HFF-Myc (cell line): Measurements from ENCODE around the gene MSGN1.

Source experiments
- DNase-seq: peaks from one replicate; pipeline ENCODE4 v3.0.0-alpha.2; 2011; ENCODE audit warnings: low read depth; ENCODE audit errors: extremely low read depth
- H3K4me3 ChIP-seq: replicated peaks from 2 replicates; pipeline ENCODE4 v1.5.1; 2011; ENCODE audit warnings: low read depth, mild to moderate bottlenecking, control low read depth, low read length
- TF ChIP-seq, protein P1 (sequence below): IDR thresholded peaks from 2 replicates; pipeline ENCODE4 v1.5.1; 2012; ENCODE audit warnings: mild to moderate bottlenecking, low read depth, low read length, control low read depth; ENCODE audit errors: missing control alignments

Gene MSGN1

DNA sequence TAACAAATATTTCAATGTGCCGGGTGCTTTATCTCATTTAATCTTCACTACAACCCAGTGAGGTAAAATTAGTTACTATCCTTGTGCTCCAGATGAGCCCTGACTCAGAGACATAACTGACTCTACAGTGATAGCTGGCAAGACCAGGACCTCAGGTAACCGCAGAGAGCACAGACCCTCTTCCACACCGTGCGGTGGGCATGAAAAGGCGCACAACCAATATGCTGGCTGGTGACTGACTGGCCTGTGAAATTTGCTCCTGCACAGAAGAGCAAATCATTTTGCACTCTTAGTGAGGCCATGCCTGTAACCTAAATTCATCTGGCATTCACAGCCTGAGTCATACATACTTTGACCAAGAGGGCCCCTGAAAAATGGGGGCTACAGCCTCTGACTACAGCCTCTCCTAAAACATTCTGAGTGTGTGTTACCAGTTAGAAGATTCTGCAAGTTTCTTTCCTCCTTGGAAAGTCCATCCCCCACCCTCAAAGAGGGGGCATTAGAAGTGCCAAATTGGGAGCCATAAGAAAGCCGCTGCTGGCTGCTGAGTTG is 22.4 kb upstream of the MSGN1 start:
- DNase-seq: no peak
- TF ChIP-seq, protein P1, sequence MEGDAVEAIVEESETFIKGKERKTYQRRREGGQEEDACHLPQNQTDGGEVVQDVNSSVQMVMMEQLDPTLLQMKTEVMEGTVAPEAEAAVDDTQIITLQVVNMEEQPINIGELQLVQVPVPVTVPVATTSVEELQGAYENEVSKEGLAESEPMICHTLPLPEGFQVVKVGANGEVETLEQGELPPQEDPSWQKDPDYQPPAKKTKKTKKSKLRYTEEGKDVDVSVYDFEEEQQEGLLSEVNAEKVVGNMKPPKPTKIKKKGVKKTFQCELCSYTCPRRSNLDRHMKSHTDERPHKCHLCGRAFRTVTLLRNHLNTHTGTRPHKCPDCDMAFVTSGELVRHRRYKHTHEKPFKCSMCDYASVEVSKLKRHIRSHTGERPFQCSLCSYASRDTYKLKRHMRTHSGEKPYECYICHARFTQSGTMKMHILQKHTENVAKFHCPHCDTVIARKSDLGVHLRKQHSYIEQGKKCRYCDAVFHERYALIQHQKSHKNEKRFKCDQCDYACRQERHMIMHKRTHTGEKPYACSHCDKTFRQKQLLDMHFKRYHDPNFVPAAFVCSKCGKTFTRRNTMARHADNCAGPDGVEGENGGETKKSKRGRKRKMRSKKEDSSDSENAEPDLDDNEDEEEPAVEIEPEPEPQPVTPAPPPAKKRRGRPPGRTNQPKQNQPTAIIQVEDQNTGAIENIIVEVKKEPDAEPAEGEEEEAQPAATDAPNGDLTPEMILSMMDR: no peak
- no peak overlapping the region for H3K4me3 ChIP-seq

DNA sequence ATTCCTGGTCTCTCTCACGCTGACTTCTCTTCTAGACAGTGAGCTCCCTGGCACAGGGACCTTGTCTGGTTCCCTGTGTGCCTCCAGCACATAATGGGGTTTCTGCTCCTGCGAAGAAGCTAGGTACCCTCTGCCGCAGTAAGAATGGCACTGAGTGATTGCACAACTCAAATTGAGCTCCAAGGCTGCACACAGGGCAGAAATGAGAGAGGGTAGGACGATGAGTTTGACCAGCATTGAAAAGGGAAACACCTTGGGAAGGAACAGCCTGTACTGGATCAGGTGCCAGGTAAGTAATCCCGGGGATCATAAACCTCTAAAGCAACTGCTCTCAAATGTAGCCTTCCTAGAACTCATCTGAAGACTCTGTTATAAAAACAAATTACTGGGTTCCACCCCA is 21.0 kb upstream of the MSGN1 start:
- H3K4me3 ChIP-seq: no peak overlapping the region
- TF ChIP-seq, protein P1: no peak
- no peak for DNase-seq

DNA sequence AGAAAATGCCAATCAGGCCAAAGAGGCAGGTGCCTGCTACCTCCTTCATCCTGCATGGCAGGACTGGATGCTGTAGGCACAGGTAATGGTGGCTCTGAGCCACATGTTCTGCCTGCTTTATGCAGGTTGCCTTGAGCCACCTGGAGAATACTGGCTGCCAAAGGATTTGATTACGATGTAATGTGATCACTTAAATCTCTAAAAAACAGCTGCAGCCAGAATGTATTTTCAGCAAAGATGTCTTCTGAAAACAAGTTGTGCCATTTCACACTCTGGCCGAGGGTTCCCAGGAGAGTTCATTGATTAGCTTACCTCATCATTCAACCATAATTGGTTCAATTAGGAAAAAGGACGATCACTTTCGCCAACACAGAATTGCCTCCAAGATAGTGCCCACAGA is 17.9 kb upstream of the MSGN1 start:
- H3K4me3 ChIP-seq: no peak overlapping the region
- TF ChIP-seq, protein P1: no peak
- no peak for DNase-seq

DNA sequence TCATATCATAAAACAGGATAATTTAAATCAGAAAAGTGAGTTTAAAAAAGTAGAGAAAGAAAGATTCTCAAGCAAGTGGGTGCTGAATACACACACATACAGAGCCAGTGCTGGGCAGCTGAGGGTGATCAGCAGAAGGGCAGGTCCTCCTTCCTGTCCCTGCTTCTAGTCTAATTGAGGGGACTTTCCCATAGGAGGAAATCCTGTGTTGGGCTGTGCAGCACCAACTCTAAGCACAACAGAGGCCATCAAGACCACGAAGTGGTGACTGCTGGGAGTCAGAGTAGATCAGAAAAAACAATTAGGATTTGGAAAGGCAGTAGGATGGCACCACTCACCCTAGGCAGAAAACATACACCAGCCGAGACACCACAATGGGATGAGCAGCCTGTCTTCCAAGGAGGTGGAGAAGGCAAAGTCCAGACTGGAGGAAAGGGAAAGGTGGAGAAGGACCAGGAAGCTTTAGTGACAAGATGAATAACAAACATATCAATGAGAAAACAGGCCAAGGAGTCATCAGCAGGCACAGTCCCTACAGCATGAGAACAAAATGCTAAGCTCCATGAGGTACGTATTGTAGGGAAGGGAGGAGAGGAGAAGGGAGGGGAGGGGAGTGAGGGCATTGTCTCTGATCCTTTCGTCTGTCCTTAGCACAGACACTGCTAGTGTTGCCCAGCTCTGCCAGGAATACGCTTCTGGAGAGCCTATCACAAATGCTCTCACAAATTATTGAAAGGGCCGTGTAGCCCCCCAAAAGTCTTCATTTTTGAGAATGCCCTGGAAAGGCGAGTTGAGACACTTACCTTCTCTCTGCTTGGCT is 16.7 kb upstream of the MSGN1 start:
- H3K4me3 ChIP-seq: no peak overlapping the region
- no peak for DNase-seq
- TF ChIP-seq, protein P1: no peak

DNA sequence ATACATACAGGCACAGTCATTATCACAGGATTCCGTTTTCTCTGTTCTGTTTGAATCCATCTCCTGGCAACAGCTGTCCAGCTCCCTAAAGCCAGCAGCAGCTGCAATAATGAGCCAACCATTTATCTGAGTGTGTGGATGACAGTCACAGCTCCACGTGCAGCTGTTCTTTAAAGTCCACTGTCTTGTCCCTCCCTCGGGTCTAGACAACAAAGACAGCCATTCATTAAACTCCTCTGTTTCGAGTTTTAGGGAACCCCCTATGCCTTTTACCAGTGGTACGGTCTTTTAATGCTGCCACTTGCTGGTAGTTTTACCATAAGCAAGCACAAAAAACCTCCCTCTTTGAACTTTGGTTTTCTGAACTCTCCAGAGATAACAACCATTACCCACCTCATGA is 16.0 kb upstream of the MSGN1 start:
- no peak overlapping the region for H3K4me3 ChIP-seq
- TF ChIP-seq, protein P1: no peak
- DNase-seq: no peak

DNA sequence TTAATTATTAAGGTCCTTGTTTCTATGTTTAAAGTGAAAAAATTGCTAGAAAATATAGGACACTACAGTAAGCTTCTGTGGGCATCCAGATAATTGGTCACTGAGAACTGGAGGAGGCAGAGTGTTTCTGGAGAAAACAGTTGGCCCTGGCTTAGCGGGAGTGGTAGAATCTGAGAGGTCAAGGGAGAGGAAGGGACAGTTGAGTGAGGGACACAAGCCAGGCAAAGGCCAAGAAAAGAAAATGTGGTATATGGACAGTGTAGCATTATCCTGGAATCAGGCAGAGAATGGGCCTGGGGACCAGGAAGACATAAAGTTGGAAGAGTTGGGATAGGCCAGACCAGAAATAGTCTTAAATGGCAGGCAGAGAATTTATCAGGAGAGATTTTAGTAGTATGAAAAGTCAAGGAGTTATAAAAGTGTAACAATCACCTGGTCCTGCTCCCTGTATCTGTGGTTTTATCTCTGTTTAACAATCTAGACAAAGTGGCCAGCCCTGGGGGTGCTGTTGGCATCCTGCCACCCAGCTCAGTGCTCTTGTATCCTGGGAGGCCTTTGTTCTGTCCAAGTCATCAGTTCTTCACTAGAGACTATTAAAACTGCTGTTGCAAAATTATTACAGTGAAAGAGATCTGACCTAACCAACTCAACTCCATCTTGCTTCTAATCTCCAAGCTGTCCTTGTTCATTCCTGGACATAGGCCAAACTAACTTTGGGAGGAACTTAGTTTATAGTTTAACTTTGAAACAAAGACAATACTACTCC is 15.4 kb upstream of the MSGN1 start:
- TF ChIP-seq, protein P1: no peak
- no peak for DNase-seq
- no peak overlapping the region for H3K4me3 ChIP-seq
